CD1c-positive myeloid dendritic cell (primary cell): ENCODE measurements around the gene TAF4.

Experiments used
- DNase-seq: peaks from one replicate; pipeline ENCODE4 v3.0.0-alpha.2; 2016; ENCODE audit errors: extremely low spot score

Gene TAF4

DNA sequence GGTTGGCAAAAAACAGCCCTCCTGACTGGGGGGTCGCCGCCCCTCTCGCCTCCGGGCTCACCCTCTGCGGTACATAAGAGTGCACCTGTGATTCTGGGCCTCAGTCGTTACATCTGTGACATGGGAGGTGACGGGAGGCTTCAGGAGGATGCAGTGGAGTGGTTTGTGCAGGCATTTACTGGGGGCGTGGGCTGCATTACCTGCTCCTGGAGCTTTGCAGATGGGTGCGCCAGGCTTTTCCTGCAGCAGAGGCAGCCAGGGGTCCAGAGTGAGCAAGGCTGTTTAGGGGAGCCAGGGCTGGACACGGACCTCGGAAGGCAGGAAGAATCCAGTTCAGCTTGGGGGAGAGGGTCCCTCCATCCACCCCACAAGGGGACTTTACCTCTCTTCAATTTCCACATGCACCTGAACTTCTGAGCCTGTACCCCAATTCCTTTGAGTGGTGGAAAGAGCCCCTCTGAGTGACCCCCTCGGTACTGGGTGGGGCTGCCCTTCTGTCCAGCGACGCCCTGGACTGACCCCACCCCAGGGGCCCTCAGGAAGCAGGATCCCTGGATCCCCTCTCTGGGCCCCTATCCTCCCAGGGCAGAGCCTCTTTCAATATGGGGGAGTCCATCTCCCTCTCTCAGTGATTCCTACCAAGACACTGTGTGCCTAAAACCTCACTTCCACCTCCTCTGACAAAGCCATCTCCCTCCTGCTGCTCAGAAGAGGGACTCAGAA, 134.0 kb downstream of the TAF4 start:
- DNase-seq: no peak

DNA sequence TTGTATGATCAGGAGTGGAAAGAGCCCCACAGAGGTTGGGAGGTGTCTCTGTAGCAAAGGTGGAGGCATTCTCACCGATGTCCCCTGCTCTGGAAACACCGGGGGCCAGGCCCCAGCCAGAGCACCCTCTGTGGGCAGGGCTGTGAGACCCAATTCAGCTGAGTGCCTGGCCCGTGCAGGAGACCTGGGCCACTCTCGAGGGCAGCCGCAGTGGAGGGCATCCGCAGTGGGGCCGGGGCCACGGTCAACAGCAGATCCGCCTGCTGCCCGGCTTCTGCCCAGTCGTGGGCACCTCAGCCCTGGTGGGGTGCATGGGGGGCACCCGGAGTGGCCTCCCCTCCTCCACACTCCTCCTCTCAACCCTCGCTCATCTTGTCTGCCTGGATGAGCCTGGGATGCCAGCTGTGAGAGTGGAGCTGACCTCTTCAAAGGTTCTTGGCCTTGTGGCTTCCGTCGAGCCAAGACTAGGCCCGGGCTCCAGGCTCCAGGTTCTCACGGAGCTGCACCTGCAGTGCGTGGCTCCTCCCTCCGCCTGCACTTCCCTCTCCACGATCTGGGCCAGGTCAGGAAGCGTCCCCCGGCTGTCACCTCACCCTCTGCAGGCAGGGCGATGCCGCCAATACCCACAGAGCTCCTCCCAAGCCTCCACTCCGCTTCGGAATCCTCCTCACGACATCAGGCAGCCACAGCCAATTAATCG, 134.8 kb downstream of the TAF4 start:
- DNase-seq: no peak

DNA sequence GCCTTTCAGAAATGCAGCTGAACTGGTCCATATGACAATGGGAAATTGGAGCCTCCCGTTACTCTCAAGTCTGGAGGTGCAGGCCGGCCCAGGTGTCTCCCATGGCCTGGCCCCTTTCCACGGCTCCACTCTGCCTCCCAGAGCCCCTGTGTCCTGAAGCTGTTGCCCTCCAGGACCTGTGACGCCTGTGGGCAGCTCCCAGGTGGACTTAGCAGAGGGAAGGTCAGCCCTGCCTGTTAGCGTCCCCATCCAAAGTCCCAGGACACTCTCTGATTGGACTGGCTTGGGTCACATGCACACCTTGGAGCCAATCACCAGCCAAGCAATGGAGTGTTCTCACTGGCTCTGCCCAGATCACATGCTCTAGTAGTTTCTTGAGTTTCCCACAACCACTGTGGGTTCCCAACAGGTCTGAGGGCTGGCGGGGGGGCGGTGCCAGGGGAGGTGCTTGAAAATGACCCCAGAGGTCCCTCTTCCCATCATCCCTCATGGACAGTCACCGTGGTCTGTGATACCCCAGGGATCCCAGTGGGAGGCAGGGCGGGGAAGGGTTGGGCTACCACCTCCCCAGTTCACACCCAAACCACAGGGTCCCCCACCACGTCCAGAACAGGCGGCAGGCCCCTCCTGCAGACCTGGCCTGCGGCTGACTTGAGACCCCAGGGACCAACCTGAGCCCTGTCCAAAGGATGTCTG, 135.6 kb downstream of the TAF4 start:
- no peak for DNase-seq

DNA sequence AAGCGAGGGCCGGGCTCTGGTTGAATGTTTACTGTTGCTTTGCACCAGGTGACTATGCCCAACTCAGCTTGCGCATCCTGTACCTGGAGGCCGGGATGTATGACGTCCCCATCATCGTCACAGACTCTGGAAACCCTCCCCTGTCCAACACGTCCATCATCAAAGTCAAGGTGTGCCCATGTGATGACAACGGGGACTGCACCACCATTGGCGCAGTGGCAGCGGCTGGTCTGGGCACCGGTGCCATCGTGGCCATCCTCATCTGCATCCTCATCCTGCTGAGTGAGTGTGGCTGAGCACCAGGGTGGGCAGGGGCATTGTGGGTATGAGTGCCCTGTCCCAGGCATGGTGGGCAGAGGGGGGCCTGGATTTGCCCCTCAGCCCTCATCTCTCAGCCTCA, 136.1 kb downstream of the TAF4 start:
- no peak for DNase-seq

DNA sequence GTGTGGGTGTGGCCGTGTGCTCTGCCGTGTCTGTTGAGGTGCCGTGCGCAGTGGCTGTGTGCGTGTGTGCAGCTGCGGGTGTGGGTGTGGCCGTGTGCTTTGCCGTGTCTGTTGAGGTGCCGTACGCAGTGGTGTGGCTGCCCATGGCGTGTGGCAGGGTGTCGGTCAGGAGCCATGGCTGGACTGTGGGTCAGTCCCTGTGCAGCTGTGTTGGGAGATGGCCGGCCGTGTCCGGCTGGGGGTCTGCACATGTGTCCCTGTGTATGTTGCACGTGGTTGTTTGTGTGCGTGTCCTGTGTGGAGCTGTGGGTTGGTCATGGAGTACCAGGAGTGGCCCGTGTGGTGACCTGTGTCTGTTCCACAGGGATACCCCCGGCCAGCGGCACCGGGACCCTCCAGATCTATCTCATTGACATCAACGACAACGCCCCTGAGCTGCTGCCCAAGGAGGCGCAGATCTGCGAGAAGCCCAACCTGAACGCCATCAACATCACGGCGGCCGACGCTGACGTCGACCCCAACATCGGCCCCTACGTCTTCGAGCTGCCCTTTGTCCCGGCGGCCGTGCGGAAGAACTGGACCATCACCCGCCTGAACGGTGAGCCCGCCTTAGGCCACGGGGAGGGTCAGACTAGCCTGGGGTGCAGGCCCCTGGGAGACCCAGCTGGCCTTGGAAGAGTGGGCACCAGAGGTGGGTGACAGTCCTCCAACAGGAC, 137.7 kb downstream of the TAF4 start:
- no peak for DNase-seq

DNA sequence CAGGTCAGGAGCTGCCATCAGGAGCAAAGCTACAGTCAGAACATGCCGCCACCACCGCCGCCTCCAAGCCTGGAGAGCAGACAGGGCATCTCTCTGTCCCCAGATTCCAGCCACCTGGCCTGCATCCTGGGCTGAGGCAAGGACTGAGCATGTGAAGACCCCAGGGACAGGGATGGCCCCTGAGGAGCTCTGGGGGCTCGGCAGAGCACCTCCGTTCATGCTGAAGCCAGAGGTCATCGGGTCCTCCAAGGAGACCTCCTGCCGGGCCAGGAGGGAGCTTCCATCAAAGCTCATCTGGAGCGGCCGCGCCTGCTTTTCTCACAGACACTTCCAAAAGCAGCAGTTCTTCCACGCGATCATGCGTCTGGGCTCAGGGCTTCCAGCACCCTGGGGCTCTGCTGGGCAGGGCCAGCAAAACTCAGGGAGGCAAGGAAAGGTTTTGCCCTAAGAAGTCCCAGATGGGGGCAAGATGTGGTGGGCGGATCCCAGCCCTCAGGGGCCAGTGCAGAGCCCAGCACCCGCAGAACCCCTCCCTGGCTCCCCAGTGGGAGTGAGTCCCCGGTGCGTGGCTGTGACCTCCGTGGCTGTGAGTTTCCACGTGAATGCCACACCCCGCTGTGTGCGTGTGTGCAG, 138.4 kb downstream of the TAF4 start:
- no peak for DNase-seq

DNA sequence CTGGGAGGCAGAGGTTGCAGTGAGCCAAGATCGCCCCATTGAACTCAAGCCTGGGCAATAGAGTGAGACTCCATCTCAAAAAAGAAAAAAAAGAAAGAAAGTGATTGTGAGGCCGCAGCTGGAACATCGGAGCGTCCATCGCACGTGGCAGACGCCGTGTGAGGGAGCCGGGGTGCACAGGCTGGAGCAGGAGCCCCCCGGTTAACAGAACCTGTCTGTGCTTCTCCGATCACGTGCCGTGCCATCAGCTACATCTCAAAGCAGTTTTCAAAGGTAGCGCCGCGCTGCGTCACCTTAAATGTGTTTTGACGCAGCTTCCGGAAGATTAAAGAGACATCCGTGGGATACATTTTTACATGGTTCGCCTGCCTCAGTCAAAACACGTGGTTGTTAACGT, 138.9 kb downstream of the TAF4 start:
- no peak for DNase-seq

DNA sequence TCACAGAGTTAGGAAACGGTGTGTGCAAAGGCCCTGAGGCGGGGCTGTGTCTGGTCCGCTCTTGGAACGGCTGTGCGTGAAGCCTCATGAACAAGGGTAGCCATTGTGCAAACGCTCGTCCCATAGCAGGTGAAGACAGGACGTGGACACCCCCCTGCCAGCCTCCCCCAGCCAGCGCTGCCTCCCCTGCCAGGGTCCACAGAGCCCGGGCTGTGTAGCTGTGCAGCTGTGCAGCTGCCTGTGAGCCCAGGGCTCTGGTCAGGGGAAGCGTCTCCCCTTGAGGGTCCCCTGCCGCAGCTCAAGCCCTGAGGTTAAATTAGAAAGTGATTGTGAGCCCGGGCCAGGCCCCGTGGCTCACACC, 139.4 kb downstream of the TAF4 start:
- DNase-seq: no peak

DNA sequence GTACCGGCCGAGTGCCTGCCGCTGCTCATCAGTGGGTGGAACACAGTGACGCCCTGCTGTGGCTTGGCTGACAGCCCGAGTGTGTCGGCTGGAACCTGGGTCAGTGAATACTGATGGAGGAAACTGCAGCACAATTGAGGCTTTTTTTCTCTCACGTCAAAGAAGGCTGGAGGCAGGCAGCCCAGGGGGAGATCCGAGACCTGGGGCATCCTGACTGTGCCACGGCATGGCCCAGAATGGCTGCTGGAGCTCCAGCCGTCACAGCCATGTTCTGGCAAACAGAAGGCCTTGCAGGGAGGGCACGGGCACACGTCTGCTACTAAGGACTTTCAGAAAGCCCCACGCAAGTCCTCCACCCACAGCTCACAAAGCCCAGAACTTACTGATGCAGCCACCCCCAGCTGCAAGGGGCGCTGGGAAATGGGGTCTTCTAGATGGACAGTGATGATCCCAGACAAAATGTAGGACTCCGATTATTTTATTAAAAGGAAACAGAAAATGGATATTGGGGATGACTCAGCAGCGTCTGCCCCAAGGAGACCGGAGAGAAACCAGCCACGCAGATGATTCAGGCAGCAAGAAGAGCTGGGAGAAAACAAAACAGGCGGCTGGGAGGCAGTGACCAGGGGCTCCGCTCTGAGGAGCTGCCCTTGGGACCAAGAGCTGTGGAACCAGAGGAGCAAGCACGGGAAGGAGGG, 140.0 kb downstream of the TAF4 start:
- no peak for DNase-seq

DNA sequence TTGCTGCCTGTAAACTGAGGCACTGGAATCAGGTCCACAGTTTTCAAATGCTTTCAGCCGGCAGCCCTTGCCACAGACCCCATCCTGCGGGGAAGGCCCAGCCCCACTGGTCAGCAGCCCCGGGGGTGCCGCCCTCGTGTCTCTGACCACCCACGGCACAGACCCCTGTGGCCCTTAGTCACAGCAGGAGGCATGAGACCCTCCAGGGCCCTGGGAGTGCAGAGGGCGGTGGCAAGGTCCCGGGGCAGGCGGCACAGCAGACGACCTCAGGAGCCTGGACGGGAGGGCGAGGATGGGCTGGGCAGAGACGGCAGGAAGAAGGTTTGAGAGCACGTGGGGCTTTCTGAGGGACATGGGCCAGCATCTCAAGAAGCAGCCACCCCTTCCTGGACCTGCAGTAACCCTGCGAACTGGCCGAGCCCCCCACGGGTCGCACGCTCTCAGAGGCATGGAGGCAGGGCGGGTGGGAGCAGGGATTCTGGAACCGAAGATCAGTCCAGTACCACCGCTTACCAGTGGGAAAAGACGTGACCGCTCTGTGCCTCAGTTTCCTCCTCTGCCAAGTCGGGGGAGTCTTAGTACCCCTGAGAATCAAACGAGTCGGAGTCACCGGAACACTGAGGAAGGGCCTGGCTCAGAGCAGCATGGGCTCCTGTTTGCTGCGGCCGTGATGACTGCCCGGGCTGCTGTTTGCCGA, 140.7 kb downstream of the TAF4 start:
- DNase-seq: no peak
